NCI-H2171 (cell line): ENCODE results near the gene ZNF200.
"Not testable (repeated sequence)": the region's sequence is repeated elsewhere in the genome, so short reads cannot be mapped to it uniquely, and the experiment has no call there.

Source experiments
- DNase-seq: peaks from one replicate; lab custom pipeline; 2025; lab: John Stamatoyannopoulos, UW

The ZNF200 gene

DNA sequence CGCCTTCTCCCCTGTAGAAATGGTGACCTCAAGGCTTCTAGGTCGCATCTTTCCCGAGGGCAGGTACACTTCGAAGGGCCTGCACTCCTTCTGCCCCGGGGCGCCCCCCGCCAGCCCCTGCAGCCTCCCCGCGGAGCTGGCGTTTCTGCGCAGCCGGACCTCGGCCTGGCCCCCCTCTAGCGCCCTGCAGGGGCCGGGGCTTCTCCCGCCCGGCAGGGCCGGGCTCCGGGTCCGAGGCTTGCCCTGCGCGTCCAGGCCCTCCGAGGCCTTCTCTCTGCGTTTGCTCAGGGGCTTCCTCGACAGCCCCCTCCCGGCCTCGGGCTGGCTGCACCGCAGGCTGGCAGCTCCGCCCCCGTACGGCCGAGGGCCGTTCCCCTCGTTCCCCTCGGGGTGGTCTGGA is 19.4 kb upstream of the ZNF200 start:
- DNase-seq: no peak

DNA sequence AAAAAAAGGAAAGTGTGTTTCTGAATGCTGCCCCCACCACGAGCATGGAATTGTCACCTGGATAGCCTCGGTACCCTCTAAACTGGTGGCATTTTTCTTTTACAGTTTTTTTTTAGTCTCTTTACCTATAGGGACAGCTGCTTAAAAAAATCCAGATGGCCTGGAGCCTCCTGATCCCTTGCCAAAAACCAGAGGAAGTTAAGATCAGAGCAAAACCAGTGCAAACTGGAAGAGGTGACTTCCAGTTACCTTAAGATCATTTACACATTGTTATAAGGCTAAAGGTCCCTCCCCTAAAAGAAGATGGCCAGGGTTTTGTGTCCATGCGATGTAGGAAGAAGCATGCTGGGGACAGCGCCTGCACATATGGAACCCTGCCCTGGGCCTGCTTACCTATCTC is 18.0 kb upstream of the ZNF200 start:
- no peak for DNase-seq

DNA sequence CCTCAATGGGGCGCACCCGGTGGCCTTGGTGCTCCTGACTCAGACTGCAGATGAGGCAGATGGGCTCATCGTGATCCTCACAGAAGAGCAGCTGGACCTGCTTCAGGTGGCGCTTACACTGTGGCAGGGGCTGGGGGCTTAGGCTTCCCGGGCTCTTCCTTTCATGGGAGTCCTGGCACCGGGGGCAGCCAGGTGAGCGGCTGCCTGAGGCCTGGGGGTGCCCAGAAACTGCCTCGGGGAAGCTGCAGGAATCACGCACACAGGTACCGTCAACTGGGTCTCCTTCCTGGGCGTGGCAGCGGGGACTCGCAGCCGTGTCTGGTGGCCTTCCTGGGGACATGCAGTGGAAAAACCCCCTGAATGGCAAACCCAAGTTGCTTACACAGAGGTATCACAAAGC is 14.5 kb upstream of the ZNF200 start:
- no peak for DNase-seq

DNA sequence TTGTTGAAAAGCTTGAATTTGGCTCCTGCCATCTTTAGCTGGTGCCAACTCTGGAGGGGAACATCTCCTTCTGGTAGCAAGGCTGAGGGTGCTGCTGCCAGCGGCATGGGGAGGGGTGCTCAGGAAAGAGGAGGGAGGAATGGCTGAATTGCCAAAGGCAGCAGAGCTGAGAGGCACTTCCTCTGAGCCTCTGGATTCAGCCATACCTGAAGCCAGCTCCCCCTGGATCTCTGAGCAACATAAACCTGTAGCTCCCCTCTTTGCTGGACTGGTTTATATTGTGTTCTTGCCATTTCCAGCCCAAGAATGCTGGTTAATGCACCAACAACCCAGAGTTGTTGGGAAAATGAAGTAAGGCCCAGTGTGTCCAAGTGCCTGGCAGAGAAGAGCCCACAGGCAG is 14.1 kb upstream of the ZNF200 start:
- DNase-seq: no peak

DNA sequence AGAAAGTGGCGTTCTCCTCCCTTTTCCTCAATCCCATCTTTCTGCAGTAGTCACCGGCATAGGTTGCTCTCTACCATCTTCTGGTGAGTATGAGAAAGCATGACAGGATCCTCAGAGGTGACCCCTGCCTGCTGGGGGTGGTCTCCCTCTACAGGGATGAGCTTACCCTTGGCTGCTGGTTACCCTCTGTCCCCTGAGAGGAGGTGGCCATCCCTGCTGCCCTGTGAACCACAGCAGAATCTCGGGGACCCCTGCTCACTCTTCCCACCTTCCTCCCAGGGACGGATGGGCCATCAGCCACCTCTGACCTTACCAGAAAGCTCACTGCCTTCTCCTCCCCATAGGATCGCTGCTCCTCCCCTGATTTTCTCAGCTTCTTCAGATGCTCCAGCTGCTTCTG is 13.6 kb upstream of the ZNF200 start:
- DNase-seq: no peak

DNA sequence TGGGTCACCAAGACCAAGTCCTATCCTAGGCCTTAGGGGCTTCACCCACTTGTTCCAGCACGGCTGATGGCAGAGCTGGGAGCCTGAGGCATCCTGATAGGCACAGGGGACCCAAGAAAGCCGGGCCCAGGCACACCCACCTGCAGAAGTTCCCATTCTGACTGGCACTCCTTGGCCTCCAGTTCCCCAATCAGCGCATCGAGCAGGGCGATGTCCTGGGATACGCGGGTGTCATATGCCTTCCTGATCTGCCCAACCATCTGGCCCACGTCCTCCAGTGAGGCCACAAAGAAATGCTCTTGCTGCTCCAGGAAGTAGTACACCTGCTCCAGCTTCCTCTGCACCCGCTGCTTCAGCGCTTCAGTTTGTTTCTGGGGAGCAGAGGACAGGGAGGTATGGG is 11.9 kb upstream of the ZNF200 start:
- no peak for DNase-seq

DNA sequence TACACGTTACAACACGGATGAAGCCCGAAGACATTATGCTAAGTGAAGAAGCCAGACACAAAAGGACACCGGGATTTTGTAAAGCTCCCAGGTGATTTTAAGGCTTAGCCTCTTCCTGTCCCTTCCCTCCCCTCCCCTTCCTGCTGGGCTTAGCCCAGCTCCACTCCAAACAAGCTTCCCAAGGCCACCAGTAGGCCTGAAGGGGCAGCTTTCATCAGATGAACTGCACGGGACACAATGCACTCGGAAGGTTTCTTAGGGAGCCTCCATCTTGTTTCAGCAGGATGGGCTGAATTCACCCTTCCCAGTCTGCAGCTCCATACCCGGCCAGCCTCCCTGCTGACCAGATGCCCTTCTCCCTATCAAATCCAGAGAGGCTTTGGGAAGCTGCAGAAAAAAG is 11.0 kb upstream of the ZNF200 start:
- no peak for DNase-seq

DNA sequence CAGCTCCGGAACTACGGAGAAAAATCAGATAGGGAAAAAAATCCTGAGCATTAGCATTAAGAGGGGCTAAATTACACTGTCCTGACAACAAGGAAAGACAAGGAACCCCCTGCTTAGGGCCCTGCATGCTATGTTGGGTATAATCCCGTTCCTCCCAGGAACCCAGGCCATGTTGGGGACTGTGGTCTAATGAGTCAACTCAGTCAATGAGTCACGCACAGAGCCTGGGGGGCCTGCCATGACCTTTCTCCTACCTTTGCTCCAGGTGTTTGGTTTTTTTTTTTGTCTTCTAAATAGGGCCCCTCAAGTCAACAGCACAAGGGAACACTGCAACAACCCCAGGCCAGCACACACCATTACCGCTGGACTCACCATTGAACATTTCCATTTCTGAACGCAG is 8.9 kb upstream of the ZNF200 start:
- no peak for DNase-seq

DNA sequence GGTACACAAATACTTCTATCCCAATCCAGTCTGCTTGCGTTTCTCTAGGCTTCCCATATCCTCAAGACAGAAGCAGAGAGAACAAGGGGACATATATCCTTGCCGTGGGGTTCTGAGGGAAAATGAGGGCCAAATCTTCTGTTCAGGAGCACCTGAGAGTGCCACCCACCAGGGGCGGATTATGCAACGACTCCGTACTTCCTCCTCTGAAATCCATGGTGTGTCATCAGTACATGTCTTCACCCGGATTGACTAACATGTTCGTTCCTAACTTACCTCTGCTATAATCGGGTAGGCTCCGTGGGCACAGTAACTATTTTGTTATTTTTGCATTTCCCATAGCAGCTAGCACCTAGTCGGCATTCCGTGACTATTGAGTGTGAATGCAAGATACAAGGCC is 7.8 kb upstream of the ZNF200 start:
- no peak for DNase-seq

DNA sequence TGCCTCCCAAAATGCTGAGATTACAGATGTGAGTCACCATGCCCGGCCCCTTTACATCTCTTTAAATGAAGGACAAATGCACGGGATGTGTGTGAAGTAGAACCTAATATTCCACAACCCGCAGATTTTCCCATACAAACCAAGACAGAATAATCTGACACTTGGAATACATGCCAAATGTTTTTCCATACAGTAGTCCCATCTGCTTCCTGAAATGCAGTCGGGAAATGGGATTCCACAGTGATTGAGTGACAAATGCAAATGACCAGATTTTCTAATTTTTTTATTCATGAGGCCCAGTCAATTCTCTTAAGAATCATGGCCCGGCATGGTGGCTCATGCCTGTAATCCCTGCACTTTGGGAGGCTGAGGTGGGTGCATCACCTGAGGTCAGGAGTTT is 6.8 kb upstream of the ZNF200 start:
- no peak for DNase-seq

DNA sequence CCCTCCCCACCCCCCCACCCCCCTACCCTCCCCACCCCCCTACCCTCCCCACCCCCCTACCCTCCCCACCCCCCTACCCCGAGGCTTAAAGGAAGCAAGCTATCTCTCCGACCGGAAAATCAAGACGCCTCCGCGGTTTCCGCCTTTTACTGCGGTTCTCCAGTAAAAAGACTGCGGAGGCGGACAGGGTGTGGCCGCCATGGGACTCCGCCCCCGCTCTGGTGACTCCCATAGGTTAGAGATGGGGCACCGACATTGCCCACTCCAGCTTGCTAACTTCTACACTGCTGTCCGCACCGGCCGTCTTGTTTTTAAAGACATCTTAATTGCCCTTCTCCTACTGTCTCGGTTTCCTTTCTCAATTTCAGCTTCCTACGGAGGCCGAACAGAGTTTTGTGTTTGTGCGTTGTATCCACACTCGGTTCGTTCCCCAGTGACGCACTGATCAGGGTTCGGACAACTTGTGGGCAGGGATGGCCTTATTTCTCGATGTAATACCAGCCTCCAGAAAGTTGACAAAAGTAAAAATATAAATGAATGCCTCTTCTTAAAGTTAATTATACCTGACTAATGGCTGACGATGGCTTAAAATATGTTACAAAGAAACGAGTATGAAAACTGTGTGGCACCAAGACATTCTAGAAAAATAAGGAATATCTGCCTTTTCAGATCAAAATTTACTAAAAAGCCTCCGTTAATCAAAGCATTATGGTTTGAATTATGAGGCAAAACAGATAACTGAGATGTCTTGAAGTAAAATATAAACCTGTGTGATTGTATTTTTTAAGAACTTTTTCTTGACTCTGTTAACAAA is 1.1 kb upstream of the ZNF200 start:
- DNase-seq: no peak

DNA sequence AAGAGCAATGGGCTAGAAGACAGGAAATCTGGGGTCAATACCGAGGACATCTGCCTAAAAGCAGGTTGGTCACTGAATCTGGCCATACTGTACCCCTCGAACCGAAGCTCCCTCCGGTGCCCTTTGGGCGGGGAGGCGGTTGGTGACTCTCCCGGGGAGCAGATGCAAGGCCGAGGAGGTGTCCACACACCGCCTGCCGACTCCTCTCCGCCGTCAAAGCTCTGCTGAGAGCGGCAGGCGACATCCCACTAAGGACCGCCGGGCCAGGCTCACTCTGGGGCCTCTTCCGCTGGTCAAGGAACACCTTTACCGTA is 458 bp downstream of the ZNF200 start:
- DNase-seq: no peak

DNA sequence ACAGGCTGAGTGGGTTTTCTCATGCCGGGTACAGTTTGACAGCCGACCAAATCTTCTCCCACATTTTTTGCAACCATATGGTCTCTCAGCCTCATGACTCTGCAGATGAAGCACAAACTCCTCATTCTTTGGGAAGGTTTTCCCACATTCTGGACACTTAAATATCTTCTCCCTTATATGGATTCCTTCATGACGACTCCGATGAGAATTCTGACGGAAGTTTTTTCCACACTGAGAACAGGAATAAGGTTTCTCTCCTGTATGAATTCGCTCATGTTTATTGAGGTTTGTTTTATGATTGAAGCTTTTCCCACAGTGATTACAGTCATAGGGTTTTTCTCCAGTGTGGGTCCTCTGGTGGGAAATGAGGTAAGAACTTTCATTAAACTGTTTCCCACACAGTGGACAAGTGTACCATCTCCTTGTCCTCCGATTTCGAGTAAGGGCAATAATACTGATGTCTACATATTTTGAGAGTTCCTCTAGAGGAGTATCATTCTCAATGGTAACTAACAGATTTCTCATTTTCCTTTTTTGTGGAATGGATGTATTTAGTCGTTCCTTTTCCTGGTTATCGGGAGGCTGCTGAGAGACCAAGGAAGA is 10.9 kb downstream of the ZNF200 start:
- no peak for DNase-seq

DNA sequence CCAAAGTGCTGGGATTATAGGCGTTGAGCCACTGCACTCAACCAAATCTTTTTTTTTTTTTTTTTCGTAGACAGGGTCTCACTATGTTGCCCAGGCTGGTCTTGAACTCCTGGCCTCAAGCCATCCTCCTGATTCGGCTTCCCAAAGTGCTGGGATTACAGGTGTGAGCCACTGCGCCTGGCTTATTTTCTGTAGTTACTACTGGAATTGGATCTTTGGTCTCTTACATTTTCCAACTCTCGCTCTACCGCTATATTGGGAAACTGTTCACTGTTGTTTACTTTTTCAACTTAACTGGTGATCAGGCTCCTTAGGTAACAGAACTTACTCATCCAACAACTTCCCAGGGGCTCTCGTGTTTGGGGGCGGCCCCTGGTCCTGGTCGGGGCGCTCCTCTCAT is 14.1 kb downstream of the ZNF200 start:
- DNase-seq: no peak

DNA sequence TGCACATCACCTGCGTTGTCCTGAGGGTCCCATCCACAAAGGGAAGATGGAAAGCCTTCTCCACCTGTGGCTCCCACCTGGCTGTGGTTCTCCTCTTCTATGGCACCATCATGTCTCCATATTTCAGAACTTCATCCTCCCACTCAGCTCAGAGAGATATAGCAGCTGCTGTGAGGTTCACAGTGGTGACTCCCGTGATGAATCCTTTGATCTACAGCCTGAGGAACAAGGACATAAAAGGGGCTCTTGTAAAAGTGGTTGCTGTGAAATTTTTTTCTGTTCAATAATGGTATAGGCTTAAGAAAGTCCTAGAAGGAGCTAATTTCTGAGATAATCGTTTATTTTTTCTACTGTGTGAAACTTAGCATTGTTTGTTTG is 18.7 kb downstream of the ZNF200 start:
- no peak for DNase-seq

DNA sequence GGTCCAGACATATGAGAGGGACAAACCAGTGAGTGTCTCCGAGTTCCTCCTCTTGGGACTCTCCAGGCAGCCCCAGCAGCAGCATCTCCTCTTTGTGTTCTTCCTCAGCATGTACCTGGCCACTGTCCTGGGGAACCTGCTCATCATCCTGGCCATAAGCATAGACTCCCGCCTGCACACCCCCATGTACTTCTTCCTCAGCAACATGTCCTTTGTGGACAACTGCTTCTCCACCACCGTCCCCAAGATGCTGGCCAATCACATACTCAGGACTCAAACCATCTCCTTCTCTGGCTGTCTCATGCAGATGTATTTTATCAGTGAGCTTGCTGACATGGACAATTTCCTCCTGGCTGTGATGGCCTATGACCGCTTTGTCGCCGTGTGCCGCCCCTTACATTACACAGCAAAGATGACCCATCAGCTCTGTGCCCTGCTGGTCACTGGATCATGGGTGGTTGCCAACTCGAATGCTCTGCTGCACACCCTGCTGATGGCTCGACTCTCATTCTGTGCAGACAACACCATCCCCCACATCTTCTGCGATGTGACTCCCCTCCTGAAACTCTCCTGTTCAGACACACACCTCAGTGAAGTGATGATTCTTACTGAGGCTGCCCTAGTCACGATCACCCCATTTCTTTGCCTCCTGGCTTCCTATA is 19.2 kb downstream of the ZNF200 start:
- DNase-seq: no peak

DNA sequence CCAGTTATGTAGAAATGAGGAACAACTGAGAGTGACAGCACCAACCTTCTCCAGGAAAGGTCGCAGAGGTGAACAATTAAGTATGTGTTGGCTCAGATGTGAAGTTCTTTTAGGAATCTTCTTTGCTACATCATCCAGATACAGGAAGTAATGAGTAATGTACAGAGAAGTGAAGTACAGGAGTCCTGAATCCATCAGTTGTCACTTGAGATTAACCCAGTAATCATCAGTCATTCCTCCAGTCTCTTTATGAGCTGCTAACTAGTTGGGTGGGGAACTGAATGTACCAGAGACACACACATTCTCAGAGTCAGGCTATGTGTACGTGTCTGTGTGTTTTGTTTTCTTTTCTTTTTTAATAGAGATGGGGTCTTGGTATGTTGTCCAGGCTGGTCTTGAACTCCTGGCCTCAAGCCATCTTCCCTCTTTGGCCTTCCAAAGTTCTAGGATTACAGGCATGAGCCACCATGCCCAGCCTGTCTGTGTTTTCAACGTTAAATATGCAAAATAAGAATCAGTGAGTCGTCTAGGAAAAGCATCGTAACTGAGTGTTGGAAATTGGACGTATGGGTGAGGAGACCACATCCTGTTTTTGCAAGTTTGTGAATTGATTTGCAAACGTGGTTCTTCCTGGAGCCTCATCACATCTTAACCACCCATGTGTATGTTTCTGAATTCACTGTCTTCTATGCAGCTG is 19.9 kb downstream of the ZNF200 start:
- DNase-seq: no peak

DNA sequence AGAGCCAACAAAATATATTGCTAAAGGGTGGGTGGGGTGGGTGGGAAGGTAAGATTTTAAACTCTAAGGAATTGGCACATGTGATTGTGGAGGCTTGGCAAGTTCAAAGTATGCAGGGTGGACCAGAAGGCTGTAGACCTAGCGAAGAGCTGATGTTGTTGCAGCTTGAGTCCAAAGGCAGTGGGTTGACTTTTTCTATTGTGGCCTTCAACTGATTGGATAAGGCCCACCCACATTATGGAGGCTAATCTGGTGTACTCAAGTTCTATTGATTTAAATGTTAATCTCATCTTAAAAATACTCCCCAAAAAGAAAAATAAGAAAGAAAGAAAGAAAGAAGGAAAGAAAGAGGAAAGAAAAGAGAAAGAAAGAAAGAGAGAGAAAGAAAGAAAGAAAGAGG is 22.4 kb downstream of the ZNF200 start:
- no peak for DNase-seq

DNA sequence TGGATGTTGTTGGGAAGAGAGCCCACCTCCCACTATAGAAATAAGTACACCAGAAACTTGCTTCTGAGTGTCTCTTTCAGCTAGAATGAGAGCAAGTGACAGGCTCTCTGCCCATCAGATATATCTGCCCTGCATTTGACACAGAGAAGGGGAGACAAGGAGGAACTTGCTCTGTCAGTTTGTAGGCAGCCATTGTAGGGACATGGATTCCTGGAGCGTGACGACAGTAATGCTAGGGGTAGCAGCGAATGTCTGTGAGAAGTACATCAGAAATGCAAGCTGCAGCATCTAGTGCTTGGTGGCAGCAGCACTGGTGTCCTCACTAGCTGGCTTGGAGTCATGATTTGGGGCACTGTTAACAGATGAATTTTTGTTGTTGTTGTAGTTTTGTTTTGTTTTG is 23.0 kb downstream of the ZNF200 start:
- DNase-seq: no peak

DNA sequence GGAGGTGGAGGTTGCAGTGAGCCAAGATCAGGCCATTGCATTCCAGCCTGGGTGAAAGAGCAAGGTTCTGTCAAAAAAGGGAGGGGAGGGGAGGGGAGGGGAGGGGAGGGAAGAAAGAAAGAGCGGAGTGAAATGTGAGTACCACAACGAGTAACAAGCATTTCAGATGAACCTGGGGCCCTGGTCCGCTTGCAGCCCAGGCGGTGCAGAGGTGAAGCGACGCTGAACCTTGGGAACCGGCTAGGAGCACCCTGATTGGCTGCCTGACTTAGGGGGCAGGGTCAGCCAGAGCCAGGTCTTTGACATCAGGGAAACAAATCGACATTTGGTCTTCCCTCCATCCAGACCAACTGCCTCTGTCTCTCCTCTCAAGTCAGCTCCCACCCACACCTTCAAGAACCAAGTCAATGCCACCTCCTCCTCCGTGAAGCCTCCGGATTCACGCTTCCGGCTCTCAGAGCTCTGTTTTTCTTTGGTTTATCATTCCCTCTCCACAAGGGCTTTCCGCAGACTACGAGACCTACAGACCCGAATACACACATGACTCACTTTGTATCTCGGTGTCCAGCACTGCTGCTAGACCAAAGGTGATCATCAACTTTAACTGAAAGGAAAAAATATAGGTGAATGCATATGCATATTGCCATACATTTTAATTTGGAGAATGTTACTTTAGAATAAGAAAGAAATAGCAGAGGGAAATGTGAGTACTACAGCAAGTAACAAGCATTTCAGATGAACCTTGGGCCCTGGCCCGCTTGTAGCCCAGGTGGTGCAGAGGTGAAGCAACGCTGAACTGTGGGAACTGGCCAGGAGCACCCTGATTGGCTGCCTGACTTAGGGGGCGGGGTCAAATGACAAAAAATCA is 27.6 kb downstream of the ZNF200 start:
- DNase-seq: no peak

DNA sequence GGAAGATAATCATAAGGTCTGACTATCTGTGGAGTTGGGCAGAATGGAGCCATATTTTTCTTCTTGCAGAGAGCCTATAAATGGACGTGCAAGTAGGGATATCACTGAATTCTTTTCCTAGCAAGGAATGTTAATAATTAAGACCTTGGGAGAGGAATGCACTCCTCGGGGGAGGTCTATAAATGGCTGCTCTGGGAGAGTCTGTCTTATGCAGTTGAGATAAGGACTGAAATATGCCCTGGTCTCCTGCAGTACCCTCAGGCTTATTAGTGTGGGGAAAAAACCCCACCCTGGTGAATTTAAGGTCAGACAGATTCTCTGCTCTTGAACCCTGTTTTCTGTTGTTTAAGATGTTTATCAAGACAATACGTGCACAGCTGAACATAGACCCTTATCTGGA is 29.0 kb downstream of the ZNF200 start:
- DNase-seq: not testable (repeated sequence)

DNA sequence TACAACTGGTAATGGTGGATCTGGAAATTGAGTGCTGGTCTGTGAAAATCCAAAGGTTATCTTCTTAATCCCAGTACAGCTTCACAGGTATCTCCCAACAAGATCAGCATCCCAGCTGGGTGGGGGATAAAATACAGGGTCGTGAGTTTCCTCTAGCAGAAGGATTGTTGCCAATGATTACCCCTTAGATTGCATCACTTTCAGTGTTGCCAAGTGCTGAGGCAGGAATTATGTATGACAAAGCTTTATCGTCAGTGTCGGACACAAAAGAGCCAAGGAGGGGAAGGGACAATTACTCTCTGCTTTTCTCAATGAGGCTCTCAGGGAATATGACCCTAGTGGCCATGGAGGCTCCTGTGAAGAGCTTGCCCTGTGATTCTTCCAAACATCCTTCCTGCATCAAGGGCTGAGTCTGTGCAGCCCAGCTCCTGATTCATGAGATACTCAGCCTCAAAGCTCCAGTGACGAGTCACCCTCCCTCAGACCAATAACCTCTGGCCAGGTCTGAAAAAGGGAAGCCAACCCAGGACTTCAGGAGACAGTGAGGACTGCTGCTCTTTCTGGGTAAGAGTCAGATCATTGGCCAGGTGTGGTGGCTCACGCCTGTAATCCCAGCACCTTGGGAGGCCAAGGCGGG is 31.9 kb downstream of the ZNF200 start:
- DNase-seq: no peak
